WI38 (cell line): ENCODE data around the gene HOXD1.

Experiments
- H3K4me3 ChIP-seq: 2 replicates; pipeline ENCODE4 v1.5.1; 2011; ENCODE audit warnings: low read depth, mild to moderate bottlenecking, control low read depth, low read length
- CTCF ChIP-seq: IDR thresholded peaks from 2 replicates; pipeline ENCODE4 v1.5.1; 2012; ENCODE audit warnings: low read depth, mild to moderate bottlenecking, control low read depth, low read length

HOXD1 gene

GRCh38 chr2:176175709-176176607 is 12.5 kb upstream of the HOXD1 start:
- TF ChIP-seq CTCF, result no peak
- H3K4me3 ChIP-seq, result no peak overlapping the region

GRCh38 chr2:176177580-176178037 is 10.9 kb upstream of the HOXD1 start:
- no peak for TF ChIP-seq CTCF
- H3K4me3 ChIP-seq, result no peak overlapping the region

GRCh38 chr2:176178038-176178756 is 10.3 kb upstream of the HOXD1 start:
- H3K4me3 ChIP-seq, result no peak overlapping the region
- no peak for TF ChIP-seq CTCF

- no peak for TF ChIP-seq CTCF
- H3K4me3 ChIP-seq, result no peak overlapping the region
Measured at GRCh38 chr2:176178757-176179295, 9.6 kb upstream of the HOXD1 start.

DNA sequence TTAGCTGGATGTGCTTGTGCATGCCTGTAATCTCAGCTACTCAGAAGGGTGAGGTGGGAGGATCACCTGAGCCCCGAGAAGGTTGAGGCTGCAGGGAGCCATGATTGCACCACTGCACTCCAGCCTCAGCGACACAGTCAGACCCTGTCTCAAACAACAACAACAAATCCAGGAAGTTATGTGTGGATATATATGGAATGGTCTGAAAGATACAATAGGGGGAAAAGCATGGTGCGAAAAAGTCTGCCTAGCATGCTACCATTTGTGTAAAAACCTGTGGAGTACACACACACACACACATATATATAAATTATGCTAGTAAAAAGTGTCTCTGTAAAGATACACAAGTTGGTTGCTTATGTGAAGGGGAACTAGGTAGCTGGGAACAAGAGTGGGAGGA is 6.9 kb upstream of the HOXD1 start:
- no peak for TF ChIP-seq CTCF

GRCh38 chr2:176182671-176183070 is 5.8 kb upstream of the HOXD1 start:
- H3K4me3 ChIP-seq, result no peak overlapping the region
- TF ChIP-seq CTCF, result no peak

More for the DNA sequence above, 6.9 kb upstream of the HOXD1 start:
- H3K4me3 ChIP-seq, result no peak overlapping the region
